ENCODE data around the gene PTPRM.

PTPRM gene

GRCh38 chr18:8348051-8348720, 781.1 kb downstream of the PTPRM start:
- DNase-seq: no peak

GRCh38 chr18:8349608-8350323, 782.6 kb downstream of the PTPRM start:
- no peak for DNase-seq

DNA sequence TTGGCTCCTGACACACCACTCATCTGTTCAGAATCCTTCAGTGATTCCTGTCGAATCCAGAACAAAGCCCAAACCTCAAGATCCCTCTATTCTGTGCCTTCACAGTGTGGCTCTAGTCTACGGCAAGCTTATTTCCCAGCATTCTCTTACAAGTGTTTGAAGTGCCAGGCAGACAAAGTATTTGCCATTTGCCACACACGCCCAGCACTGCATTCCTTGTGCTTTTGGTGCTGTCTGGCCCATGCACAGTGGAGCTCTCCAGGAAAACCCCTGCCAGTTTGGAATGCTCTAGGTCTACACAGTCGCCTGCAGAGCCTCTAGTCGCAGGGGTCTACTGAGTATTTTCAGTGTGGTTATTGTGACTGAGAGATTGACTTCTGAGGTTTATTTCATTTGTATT, 783.5 kb downstream of the PTPRM start:
- DNase-seq: no peak

GRCh38 chr18:8351161-8351560, 784.0 kb downstream of the PTPRM start:
- DNase-seq: no peak

GRCh38 chr18:8354304-8354703, 787.2 kb downstream of the PTPRM start:
- no peak for DNase-seq

GRCh38 chr18:8356001-8356400, 788.9 kb downstream of the PTPRM start:
- DNase-seq: no peak

DNA sequence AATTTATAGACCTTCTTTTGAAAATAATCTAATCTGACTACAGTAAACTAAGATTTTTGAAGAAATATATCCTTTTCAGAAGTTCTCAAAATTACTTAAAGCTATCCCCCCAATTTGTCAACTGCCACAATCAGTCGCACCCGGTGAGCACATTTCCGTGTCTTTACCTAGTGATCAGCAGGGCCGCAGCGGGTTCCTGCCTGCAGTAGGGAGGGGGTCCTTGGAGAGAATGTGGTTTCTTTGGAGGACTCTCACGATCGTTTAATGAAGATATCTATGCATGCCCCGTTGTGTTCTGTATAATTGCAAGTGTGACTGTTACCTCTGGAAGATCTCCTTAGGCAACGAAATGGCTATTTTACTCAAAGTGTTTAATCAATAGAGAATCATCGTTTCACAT, 790.2 kb downstream of the PTPRM start:
- DNase-seq: no peak

DNA sequence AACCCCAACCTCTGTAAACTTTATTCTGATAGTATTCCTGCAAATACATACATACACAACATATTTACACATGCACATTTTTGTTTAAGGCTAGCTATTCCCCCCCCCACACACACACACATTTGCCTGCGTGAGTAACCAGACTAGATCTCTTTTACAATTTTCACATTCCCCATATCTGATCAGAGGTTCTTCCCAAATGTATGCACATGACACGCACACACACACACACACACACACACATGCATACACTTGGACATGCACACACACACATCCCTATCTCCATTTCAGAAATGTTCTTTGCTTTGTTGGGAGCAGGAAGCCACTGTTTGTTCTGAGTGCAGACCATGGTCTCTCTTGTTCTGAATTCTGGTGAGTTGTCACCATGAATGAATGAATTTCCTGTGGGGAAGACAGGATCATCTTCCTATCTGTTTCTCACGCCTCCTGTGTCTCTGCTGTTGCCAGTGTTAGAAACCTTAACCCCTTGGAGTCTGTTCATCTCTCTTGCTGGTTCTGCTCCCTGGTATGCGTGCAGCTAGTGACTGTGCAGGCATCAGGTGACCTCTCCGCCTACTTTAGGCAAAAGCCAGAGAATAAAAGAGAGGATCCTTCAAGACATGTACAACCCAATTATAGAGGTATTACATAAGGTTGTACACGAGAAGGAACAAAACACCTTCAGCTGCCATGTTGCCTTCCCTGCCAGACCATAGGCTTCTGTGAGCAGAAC, 791.1 kb downstream of the PTPRM start:
- no peak for DNase-seq

- DNase-seq: no peak
Measured at GRCh38 chr18:8359076-8359475, 792.0 kb downstream of the PTPRM start.

DNA sequence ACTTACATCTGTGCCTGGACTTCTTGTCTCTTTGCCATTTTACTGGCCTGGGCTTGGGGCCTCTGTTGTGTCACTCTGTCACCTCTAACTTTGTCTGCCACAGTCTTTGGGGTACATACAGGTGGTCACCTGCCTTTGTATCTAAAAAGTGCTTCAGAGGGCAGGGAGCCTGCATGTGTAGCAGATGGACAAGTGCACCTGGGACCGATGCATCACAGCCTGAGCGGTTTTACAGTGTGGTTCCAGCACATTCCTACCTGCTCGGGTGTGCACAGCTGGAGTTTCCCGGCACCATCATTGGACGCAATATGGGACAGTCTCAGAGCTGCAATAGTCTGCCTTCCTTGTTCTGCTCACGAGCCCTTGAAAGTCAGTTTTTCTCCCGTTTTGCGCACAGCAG, 792.4 kb downstream of the PTPRM start:
- DNase-seq: no peak

- DNase-seq: no peak
Measured at GRCh38 chr18:8361941-8362471, 794.9 kb downstream of the PTPRM start.

DNA sequence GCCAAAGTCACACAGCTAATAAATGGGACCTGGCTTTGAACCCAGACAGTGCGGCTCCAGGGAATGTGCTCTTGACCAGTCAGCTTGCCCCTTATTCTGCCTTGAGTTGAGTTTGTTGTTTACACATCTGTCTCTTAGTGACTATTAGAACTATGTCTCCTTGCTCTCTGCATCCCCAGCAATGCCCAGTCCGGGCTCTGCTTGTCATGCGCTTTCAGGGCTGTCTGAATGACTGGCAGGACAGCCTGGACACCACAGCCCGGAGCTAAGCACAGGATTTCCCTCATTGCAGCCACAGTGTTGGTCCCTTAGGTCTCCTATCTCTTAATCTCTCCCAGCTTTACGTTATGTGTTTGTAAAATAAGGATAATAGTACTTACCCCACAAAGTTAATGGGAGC, 795.7 kb downstream of the PTPRM start:
- DNase-seq: no peak

DNA sequence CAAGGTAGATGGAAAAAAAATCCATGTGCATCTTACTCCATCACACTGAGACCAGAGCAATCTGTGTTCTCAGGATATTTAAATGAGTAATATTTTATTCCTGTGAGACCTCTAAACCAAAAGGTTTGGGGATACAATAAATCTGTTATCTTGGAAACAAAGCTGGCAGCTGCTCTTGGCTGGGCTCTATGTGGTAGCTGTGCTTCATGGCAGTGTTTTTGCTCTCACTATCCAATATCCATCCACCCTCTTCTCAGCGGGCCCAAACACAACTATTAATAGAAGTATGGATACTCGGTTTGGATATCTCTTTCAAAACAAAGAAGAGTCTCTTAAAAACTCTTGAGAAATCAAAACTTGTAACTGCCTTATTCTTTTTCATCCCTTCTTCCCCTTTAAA, 797.3 kb downstream of the PTPRM start:
- no peak for DNase-seq

DNA sequence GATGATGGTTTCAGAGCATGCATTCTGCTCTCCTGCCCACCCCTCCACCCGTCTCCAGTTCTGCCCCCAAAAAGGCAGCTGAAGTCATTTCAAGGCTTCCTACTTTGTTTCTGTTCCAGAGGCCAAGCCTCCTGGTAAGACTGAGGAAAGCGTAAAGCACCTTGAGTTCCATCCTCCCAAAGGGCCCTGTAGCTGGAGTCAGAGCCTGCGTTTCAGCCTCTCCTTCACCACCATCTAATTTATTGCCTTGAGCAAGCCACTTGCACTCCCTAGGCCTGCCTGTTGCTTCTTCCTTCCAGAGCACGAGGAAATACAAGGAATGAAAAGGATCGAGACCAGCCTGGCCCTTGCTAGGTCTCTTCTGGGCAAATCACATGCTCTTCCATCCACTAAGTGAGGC, 797.9 kb downstream of the PTPRM start:
- no peak for DNase-seq

GRCh38 chr18:8365528-8365927, 798.4 kb downstream of the PTPRM start:
- DNase-seq: no peak

GRCh38 chr18:8366070-8366469, 799.0 kb downstream of the PTPRM start:
- DNase-seq: no peak

- no peak for DNase-seq
Measured at GRCh38 chr18:8366656-8367055, 799.5 kb downstream of the PTPRM start.

DNA sequence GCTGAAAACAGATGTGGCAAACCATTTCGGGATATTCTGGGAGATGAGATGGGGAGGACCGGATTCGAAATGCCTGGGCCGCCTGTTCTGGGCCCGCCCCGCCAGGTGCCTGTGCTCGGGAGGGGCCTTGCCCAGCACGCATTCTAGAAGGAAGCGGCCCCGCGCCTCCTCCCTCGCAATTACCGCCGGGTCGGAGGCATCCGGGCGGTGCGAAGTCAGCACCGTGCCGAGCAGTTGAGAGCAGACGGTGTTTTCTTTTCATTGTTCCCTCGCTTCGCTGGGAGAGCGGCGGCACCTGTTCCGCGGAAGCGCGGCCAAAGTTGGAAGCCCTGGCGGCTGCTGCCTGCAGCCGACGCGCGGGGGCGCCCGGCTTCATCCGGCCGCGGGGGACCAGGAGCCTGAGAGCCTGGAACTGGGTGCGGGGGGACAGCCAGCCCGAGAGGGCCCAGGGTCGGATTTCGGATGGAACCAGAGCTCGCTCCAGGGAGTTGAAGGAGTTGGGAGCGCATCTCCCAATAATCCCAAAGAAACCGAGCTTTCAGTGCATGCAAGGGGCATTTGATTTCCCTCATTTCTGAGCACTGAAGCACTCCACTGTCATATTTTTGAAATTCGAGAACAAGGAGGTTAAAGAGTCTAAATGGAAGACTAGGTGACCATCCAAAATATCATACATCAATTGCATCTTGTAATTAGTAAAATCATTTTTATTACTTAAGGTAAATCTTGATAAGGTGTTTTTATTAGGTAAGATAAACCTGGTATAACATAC, 800.3 kb downstream of the PTPRM start:
- DNase-seq: peak; percentile 44

DNA sequence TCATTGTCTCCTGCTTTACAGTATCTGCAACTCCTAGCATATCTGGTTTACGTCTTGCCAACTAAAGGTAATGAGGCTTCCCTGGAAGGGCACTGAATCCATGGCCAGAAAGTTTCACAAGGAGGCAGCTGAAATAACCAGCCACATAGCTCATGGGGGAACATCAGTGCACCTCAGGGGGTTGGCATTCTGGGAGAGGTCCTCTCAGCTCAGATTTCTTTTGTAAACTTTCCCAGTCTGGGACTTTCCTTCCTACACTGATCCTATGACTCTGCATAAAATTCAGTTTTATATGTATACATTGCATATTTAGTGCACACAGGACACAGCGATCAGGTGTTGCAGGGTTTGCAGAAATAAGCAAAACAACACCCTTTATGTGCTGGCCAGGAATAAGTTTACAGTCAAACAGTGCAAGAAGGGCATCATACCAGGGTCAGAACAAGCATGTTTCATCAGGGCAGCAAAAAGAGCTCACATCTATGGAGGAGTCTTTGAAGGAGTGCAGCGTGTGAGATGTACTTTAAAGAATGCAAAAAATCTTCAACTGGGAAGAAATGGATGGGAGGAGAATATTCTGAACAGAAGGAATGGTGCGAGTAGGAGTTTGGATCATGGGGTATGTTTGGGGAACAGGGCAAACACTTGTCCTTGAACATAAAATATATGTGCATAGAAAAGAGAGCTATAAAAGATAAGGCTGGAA, 801.5 kb downstream of the PTPRM start:
- no peak for DNase-seq

GRCh38 chr18:8373486-8373885, 806.4 kb downstream of the PTPRM start:
- no peak for DNase-seq

DNA sequence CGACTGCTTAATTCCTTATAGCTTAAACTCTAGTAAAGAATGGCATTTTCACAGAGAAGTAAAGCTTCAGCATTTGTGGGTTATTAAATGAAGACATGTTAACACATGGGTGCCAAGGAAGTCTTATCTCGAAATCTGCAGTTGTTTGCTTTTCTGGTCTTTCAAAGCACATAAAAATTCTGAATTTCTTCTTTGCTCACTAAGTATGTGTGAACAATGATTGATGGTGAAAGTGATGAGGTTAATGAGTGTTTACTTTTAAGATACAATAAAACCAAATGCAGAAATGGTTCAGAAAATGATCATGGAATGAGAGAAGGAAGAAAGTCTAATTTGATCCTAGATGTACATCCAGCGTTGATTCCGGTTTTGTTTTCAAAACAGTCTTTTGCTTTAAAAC, 807.6 kb downstream of the PTPRM start:
- DNase-seq: no peak

DNA sequence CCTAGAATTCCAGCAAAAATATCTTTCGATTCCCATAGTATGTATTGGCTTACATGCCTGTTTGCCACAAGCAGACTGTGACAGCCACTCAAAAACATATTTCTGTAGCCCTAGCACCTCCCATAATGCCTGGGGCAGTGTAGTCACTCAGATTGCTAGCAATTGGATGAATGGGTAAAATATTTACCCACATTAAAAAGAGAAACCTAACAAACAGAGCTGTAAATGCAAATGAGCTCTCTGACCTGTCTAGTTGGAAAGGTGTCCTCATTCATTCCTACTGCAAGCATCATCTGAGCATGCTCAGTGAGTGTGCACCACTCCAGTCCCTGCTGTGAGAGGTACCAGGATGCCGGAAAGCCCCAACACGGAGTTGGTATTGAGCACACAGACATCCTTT, 808.1 kb downstream of the PTPRM start:
- no peak for DNase-seq

Measured in activated CD4-positive, alpha-beta T cell treated with anti-CD3 and anti-CD28 coated beads, Interleukin-2, Interleukin-6, amounts not matched to agents 100 ng/mL and 50 ng/mL, durations not matched to agents 16 hours and 8 hours (primary cell).